HS-27A (cell line): ENCODE data around the gene FOXK2.
"Not testable (repeated sequence)": the region's sequence is repeated elsewhere in the genome, so short reads cannot be mapped to it uniquely, and the experiment has no call there.

Experiments
- DNase-seq: peaks from one replicate; pipeline ENCODE4 v3.0.0-alpha.2; 2012; ENCODE audit warnings: low read depth, missing footprints

The FOXK2 gene

GRCh38 chr17:82564241-82564640 lies 44.7 kb downstream of the FOXK2 start:
- no peak for DNase-seq

DNA sequence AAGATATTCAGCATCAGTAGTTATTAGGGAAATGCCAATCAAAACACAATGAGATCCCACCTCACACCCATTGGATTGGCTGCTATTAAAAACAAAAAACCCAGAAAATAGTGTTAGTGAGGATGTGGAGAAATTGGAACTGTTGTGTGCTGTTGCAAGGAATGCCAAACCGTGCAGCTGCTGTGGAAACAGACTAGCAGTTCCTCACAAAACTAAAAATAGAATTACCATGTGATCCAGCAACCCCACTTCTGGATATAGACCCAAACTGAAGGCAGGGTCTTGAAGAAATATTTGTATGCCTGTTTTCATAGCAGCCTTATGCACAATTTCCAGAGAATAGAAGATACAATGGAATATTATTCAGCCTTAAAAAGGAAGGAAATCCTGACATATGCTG lies 46.0 kb downstream of the FOXK2 start:
- DNase-seq: no peak

DNA sequence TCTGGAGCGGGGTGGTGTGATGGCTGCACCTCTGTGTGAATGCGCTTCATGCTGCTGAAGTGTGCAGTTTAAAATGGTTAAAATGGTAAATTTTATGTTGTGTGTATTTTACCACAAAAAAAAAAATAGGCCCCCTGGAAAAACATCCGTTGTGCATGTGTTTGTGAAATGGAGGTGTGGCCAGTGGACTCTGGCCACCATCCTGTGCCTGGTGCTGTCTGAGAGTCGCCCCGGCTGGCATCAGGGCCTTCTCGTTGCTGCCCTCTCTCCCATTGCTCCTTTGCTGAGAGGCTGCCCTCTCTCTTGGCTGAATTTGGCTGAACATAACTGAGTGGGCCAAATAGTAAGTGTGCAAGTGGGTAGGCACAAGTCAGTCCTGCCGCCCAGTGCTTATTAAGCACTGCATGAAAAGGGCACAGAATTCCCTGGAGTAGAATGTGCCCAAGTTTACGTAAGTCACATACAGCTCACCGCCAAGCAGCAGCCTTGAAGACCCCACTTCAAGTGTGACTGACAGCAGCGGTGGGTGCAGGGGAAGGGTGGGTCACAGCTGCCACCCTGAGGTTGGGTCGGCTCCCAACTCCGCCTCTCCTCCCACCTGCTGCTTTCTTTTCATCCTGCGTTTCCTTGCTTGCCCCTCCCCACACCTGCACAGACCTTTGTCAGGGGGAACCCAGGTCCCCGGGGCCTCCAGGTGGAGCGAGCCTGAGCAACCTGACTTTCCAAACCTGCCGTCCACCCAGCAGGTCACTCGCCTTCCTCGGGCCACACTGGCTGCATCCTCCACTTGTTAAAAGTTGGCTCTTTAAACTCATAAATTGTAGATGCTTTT lies 46.8 kb downstream of the FOXK2 start:
- DNase-seq: no peak

DNA sequence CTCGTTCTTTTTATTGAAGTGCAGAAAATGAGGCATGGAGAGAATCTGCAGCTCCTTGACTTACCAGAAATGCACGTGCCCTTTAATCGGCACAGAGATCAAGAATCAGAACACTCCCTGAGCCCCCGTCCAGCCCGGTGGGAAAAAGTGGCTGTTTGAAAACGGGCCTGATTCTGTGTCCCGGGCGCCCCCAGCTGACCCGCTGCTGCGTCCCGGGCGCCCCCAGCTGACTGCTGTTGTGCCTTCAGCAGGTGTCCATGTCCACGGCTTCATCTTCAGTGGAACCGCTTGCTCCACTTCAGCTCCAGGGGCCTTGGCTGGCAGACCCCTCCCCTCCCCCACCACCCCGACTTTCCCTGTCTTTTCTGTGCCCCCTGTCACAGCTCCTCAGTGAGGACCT lies 47.8 kb downstream of the FOXK2 start:
- DNase-seq: no peak

- no peak for DNase-seq
Measured at GRCh38 chr17:82568997-82569393, 49.5 kb downstream of the FOXK2 start.

DNA sequence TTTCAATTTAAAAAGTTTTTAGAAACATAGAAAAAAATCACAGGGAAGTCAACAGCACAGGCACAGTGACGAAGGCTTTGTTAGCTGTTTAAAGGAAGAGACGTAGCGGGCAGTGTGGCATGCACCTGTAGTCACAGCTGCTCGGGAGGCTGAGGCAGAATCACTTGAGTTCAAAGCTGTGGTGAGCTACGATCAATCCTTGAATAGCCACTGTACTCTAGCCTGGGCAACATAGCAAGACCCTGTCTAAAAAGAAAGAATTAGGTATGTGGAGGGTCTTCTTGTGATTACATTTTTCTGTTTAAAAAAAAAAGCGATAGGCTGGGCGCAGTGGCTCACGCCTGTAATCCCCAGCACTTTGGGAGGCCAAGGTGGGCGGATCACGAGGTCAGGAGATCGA lies 50.1 kb downstream of the FOXK2 start:
- DNase-seq: no peak

GRCh38 chr17:82570277-82570676 lies 50.7 kb downstream of the FOXK2 start:
- DNase-seq: no peak

DNA sequence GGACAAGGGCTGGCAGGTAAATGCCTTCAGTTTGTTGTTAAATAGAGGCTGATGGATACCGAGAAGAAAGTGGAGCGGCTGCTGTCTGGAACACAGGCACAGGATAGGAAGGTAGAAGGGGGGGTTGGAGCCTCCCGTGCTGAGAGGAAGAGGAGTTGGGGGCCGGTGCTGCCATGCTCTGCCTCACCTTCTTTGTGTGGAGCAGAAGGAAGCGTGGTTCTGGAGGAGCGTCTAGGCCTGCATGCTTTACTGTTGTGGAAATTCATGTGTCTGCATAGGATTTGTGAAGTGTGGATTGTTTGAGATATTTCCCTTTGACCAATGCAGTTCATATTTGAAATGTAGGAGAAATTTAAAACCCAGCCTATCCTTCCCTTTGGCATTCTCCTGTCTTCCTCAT lies 52.3 kb downstream of the FOXK2 start:
- no peak for DNase-seq

- DNase-seq: no peak
Measured at GRCh38 chr17:82574041-82574440, 54.5 kb downstream of the FOXK2 start.

GRCh38 chr17:82575581-82576221 lies 56.2 kb downstream of the FOXK2 start:
- DNase-seq: not testable (repeated sequence)

DNA sequence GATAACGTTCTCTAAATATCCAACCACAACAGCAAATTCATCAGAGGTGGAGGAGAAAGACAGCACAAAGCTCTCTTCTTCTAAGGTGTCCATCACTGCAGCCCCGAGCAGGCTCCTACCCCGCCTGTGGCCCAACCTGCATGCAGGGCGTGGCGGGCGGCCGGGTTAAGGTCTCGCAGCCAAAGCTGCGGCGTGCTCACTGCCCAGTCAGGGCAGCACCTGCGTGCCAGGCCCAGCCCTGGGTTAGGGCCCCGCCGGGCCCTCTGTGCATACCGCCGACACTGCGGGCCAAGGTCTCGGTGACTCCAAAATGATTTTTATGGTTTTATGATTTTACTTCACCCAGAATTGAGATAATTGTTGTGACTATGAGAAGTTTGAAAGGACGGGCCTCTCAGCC lies 57.8 kb downstream of the FOXK2 start:
- no peak for DNase-seq

- not testable (repeated sequence) for DNase-seq
Measured at GRCh38 chr17:82579969-82580368, 60.4 kb downstream of the FOXK2 start.

DNA sequence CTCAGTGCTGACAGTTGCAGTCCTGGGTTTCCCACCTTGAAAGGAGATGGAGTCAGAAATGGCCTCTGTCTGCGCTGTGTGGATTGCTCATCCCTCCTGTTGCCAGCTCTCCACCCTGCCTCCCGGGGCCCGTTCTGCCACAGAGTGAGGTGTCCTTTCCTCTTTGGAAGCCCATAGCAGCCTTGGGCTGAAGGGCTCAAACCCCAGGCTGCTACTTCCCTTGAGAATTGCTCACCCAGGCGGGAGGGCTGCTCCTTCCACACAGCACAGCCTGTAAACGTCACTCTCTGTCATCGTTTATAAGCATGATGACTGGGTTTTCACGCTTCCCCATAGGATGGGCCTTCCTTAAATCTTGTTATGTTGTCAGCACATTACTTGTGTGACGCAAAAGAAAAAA lies 62.7 kb downstream of the FOXK2 start:
- DNase-seq: no peak

DNA sequence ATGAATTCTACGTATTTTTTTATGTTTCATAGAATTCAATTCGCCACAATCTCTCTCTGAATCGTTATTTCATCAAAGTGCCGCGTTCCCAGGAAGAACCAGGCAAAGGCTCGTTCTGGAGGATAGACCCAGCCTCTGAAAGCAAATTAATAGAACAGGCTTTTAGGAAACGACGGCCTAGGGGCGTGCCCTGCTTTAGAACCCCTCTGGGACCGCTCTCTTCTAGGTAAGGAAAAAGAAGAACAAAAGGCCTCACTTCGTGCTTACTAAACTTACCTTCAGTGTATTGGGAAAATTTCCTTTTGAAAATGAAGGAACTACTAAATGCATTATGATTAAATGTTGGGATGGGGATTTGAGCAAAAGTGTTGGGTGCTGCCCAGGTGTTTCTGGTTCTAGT lies 63.2 kb downstream of the FOXK2 start:
- DNase-seq: no peak

GRCh38 chr17:82583720-82584234 lies 64.2 kb downstream of the FOXK2 start:
- DNase-seq: no peak

GRCh38 chr17:82585935-82586575 lies 66.5 kb downstream of the FOXK2 start:
- DNase-seq: not testable (repeated sequence)

GRCh38 chr17:82586576-82587233 lies 67.2 kb downstream of the FOXK2 start:
- no peak for DNase-seq

DNA sequence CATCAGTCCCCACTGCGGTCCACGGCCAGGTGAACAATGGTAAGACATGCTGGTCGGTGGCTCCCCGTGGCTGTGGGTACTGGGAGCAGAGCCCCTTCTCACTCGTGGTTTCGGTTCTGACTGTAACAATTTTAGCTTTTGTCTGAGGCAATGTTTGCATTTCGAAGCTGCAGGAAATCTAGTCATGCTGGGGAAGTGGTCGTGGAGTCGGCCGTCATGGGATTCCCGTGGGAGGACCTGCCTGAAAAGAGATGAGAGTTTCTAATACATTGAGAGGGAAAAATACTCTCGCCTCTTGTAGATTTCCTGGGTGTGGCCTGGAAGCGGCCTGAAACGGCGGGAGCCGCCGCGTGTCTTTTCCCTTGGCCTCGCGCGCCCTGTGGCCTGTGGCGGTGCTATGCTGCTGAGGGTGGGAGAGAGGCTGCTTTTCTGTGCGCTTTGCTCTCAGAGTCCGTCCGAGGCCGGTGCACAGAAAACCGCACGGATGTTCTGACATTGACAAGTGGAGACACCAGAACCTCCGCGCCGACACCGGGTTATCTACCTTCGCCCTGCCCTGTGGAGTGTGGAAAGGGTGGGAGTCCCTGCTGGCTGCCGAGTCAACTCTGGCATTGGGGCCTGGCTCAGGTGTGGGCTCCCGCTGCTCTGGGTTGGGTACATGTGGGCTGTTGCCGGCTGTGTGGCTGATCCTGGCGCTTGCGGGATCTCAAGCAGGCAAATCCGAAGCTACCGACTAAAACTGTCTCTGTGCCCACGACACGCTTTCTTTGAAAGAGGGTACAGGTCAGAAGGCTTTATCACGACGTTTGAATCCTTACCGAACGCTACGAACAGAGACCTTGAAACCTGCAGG lies 67.9 kb downstream of the FOXK2 start:
- DNase-seq: no peak

DNA sequence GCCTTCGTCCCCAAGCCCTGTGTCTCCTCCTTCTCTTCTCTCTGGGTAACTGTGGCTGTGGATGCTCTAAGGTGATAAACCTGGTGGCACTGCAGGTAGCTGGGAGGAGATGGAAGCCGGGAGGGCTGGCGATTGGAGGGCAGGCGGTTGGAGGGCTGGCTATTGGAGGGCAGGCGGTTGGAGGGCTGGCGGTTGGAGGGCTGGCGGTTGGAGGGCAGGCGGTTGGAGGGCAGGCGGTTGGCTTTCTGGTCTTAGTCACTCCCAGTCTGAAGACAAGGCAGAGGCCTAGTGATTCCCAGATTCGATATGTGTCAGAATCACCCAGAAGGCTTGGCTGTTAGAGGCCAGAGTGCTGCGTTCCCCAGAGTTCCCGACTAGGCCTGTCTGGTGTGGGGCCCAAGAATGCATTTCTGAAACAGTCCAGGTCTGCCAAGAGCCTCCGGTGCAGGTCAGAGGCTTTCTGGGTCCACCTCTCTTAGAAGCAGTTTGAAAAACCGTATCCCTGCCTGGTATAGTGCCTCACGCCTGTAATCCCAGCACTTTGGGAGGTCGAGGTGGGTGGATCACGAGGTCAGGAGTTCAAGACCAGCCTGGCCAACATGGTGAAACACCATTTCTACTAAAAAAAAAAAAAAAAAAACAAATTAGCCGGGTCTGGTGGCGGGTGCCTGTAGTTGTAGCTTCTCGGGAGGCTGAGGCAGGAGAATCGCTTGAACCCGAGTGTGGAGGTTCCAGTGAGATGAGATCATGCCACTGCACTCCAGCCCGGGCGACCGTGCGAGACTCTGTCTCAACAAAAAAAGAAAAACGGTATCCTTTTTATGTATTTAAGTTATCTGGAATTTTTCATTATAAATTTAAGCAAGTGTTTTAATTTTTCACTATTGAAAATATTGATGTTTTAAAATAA lies 69.0 kb downstream of the FOXK2 start:
- DNase-seq: no peak

- DNase-seq: no peak
Measured at GRCh38 chr17:82589851-82590180, 70.3 kb downstream of the FOXK2 start.

- DNase-seq: no peak
Measured at GRCh38 chr17:82590216-82590615, 70.7 kb downstream of the FOXK2 start.
